Measurements from ENCODE around the gene ACE.

ACE gene

DNA sequence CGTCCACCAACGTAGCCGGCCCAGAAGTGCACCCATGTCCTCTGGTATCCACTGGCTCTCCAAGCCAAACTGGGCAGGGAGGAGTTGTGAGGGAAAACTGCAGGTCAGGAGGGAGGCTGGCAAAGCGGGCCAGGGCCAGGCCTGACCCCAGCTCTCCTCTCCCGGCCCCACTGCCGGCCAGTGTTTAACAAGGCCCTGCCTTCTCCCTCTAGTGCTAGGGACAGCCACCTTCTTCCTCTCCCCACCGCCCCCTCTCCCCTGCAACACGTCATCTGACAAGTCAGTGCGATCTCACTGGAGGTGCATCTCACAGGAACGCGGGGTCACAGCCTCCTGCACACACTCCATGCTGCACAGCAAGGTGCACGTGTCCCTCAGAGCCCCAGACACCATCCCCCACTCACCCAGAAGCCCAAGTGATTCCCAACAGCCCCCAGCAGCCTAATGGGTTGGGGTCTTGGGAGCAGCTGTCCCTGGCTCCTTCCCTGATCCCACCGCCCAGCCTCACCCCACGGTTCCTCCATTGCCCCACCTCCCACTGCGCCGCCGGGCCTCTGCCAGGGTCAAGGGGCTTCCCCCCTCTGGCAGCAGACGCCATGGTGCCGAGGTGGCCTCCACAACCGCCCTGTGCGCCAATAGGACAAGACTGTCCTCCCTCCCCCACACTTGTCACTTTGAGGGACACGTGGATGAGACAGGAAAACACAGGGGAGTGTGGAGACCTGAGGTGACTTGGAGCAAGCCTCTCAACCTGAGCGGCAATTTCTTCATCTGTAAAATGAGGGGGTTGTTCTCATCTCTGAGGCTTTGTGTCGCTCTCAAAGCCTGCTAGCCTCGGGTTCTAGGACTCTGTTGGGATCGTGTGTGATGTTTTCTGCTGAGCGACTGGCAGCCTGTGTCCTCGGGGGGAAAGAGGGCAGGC, 1.1 kb upstream of the ACE start:
- TF ChIP-seq ZNF274 (IDR thresholded peaks at IDR 0.05; ENCODE audit: low read depth, low read length) = no peak
- H3K4me3 ChIP-seq (ENCODE audit: low read length) = no peak overlapping the region

DNA sequence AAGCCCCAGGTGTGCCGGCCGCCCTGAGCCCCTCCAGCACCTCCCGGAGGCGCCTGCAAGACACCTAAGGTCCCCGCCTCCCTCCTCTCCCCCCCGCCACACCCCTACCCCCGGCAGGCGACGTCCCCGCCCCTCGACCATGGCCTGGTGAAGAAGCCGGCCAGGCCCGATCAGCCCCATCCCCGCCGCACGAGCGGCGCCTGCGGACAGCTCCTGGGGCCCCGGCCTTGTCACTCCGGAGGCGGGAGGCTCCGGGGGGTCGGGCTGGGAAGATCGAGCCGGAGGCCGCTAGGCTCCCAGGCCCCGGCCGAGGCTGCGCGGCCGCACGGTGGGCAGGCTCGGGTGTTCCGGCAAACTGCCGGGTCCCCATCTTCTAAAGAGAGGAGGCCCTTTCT, 405 bp upstream of the ACE start:
- H3K4me3 ChIP-seq (ENCODE audit: low read length) = peak overlapping the region; percentile 21; the same call in 1 of the 2 replicates
- no peak for TF ChIP-seq ZNF274 (IDR thresholded peaks at IDR 0.05; ENCODE audit: low read depth, low read length)

DNA sequence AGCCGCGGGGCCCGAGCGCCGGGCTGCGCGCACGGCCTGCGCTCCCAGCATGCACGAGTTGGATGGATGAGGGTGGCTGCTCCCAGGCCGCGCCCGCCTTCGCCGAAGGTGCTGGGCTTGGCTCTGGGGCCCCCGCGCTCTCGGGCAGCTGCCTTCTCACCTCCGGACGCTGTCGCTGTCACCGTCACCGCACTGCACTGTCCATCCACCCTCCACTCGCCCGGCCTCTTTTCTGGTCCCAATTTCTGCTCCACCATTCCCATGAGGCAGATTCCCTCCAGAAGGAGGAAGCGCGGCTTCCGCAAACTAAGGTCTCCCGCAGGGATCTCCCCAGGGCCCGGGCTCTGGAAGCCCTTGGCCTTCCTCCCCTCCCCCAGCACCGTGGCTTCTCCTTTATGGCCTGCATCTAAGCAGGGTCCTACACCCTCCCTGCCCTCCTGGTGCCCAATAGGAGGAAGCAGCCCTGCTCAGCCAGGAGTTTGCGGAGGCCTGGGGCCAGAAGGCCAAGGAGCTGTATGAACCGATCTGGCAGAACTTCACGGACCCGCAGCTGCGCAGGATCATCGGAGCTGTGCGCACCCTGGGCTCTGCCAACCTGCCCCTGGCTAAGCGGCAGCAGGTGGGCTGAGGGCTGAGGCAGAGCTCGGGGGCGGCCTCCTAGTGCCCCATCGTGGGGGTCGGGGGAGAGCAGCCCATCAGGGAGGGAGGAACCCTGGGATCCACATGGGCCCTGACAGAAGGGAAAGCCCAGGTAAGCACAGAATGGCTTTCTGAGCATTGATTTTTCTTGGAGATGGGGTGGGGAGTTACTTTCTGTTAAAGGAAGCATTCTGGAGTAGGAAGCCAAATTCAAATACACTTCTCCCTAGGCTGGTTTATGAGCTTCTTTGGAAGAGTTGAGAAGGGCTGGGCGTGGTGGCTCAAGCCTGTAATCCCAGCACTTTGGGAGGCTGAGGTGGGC, 899 bp downstream of the ACE start:
- TF ChIP-seq ZNF274 (IDR thresholded peaks at IDR 0.05; ENCODE audit: low read depth, low read length) = no peak
- no peak overlapping the region for H3K4me3 ChIP-seq (ENCODE audit: low read length)

DNA sequence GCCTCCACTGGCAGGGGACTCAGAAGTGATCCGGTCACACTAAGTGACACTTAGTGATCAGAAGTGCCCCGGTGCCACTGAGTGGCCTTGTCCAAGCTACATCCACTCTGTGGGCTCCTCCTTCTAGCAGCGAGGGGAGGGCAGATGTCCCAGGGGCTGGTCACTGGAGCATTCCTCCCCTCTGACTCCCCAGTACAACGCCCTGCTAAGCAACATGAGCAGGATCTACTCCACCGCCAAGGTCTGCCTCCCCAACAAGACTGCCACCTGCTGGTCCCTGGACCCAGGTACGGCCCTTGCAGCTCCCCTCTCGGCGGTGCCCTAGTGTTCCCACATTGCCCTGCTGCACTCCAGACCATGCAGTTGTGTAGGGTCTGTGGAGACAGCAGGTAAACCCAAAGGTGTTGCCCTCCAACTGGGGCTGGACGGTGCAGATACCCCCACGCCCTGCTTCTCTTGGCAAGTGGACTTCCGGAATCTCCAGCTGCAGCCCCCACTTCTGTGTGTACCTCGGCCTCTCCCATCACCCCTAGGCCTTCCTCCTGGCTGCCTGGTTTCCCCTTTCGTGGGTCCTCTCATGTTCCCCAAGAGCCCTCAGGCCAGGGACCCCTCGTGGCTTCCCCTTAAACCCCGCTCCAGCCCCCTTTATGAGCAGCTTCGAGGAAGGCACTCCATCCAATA, 2.1 kb downstream of the ACE start:
- H3K4me3 ChIP-seq (ENCODE audit: low read length) = no peak overlapping the region
- no peak for TF ChIP-seq ZNF274 (IDR thresholded peaks at IDR 0.05; ENCODE audit: low read depth, low read length)

DNA sequence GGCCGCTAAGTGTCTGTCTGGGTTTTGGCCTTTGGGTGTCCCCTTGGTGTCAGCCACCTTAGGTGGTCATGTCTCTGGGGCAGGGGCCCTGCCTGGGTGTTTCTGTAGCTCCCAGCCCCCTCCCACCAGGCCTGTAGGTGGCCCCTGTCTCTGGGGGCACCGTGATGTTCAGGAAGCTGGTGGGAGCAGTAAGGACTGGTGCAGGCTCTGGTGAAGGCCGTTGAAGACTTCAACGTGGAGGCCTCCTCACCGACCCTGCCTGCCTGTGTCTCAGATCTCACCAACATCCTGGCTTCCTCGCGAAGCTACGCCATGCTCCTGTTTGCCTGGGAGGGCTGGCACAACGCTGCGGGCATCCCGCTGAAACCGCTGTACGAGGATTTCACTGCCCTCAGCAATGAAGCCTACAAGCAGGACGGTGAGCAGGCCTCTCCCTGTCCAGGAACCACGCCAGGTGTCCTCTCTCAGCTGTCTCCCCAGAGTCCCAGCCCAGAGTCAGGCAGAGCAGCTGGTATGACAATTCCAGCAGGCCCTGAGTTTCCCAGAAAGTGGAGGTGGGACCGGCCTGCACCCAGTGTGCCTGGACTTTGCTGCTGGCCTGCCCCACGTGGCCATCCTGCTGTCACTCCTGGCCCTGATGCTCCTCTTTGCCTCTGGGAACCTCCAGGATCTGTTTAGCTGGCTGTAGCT, 2.8 kb downstream of the ACE start:
- no peak for TF ChIP-seq ZNF274 (IDR thresholded peaks at IDR 0.05; ENCODE audit: low read depth, low read length)
- no peak overlapping the region for H3K4me3 ChIP-seq (ENCODE audit: low read length)

DNA sequence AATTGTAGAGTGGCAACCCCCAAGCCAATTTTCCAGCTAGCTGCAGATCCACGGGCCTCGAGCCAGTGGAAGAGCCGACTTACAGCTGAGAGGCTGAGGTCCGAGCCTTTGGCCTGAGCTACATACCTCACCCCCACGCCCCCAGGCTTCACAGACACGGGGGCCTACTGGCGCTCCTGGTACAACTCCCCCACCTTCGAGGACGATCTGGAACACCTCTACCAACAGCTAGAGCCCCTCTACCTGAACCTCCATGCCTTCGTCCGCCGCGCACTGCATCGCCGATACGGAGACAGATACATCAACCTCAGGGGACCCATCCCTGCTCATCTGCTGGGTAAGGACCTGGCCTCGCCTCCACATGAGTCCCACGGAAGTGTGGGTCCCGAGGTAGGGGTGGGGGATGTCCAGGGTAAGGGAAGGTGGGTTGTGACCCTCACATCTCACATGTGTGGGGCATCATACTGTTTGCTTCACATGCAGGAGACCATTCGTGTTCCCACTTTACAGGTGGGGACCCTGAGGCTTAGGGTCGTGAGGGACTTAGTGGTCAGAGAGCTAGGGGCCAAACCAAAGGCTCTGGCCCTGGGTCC, 3.4 kb downstream of the ACE start:
- no peak overlapping the region for H3K4me3 ChIP-seq (ENCODE audit: low read length)
- TF ChIP-seq ZNF274 (IDR thresholded peaks at IDR 0.05; ENCODE audit: low read depth, low read length) = no peak

DNA sequence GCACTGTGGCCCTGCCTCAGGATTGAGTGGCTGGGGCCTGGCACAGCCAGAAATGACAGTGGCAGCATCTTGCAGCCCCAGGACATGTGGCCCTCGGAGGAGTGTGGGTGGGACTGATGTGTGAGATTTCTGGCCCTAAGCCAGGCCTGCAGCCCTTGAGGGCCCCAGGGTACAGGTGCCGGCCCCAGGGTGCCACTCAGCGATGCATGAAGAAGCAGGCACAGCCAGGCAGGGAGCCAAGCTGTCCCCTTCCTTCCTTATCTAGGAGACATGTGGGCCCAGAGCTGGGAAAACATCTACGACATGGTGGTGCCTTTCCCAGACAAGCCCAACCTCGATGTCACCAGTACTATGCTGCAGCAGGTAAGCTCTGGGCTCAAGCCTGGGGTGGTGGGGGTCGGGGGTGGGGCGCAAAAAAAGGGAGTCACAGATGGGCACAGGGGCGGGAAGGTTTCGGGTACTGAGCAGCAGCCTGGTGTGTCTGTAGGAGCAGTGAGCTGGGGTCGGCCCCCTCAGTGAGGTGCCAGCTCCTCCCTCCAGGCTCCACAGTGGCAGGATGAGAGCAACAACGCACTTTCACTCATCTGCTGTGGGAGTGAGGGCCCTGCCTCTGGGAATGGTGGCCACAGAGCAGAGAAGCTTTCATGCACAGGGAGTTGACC, 4.1 kb downstream of the ACE start:
- H3K4me3 ChIP-seq (ENCODE audit: low read length) = no peak overlapping the region
- no peak for TF ChIP-seq ZNF274 (IDR thresholded peaks at IDR 0.05; ENCODE audit: low read depth, low read length)

DNA sequence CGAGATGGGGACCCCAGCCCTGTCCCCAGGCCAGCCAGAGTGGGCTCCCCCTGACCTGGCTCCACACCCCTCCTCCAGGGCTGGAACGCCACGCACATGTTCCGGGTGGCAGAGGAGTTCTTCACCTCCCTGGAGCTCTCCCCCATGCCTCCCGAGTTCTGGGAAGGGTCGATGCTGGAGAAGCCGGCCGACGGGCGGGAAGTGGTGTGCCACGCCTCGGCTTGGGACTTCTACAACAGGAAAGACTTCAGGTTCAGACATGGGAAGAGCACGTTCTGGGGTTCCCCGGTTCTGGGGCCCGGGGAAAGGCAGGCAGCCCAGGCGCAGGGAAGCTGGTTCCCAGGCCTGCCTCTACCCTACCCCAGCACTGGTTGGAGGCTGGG, 4.6 kb downstream of the ACE start:
- no peak overlapping the region for H3K4me3 ChIP-seq (ENCODE audit: low read length)
- TF ChIP-seq ZNF274 (IDR thresholded peaks at IDR 0.05; ENCODE audit: low read depth, low read length) = no peak

DNA sequence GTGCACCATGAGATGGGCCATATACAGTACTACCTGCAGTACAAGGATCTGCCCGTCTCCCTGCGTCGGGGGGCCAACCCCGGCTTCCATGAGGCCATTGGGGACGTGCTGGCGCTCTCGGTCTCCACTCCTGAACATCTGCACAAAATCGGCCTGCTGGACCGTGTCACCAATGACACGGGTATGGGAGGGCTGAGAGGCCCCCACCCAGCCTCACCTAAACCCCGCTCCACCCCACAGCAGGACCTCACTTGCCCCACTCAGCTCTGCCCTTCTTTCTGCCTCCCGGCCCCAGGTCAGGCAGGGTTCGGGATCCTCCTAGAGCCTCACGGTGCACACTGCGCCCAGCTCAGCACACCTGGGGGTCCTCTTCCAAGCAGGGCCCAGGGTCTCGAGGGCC, 5.6 kb downstream of the ACE start:
- TF ChIP-seq ZNF274 (IDR thresholded peaks at IDR 0.05; ENCODE audit: low read depth, low read length) = no peak
- no peak overlapping the region for H3K4me3 ChIP-seq (ENCODE audit: low read length)

DNA sequence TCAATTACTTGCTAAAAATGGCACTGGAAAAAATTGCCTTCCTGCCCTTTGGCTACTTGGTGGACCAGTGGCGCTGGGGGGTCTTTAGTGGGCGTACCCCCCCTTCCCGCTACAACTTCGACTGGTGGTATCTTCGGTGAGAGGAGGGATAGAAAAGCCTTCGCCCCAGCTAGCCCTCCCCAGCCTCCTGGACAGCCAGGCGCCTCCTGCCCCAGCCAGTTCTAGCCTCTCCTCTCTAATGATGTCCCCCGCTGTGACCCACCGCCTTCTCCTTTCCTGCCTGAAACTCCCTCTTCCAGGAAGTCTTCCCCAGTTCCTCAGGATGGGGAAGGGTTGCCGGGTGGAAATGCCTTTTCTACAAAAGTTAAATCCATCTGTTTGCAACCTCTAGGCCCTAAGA, 6.2 kb downstream of the ACE start:
- no peak overlapping the region for H3K4me3 ChIP-seq (ENCODE audit: low read length)

DNA sequence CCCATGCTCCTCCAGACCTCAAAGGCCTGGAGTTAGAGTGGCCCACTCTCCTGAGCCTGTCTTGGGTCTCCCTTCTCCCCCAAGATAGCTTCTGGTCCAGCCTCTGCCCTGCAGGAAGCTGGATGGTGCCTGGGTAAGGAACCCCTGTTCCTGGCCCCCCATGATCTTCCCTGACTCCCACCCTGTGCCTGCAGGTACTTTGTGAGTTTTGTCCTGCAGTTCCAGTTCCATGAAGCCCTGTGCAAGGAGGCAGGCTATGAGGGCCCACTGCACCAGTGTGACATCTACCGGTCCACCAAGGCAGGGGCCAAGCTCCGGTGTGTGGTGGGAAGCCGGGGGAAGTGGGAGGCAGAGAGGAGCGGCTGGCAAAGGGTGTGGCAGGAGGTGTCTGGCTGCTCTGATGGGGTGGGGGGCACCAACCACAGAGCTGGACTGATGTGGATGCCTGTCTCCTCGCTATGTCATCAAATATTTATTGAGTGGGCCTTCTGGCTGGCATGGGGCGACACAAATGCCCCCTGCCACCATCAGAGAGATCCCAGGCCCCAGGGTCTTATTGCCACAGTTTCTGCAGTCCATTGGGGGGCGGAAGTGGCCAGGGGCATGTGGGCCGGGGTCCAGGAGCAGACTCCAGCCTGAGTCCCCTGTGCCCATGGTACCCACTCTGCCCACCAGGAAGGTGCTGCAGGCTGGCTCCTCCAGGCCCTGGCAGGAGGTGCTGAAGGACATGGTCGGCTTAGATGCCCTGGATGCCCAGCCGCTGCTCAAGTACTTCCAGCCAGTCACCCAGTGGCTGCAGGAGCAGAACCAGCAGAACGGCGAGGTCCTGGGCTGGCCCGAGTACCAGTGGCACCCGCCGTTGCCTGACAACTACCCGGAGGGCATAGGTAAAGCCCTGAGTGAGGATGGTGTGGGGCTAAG, 7.1 kb downstream of the ACE start:
- TF ChIP-seq ZNF274 (IDR thresholded peaks at IDR 0.05; ENCODE audit: low read depth, low read length) = no peak
- H3K4me3 ChIP-seq (ENCODE audit: low read length) = no peak overlapping the region

More for the DNA sequence above, 6.2 kb downstream of the ACE start:
- no peak for TF ChIP-seq ZNF274 (IDR thresholded peaks at IDR 0.05; ENCODE audit: low read depth, low read length)
